ENCODE measurements around the gene NYNRIN. TPM values are rescaled to one million over a fixed set of nuclear protein-coding genes. Genes with fewer than 3 reads are reported as not detected.

NYNRIN gene
- total RNA-seq, 1 experiment from 2014 or later = 0.27 TPM

DNA sequence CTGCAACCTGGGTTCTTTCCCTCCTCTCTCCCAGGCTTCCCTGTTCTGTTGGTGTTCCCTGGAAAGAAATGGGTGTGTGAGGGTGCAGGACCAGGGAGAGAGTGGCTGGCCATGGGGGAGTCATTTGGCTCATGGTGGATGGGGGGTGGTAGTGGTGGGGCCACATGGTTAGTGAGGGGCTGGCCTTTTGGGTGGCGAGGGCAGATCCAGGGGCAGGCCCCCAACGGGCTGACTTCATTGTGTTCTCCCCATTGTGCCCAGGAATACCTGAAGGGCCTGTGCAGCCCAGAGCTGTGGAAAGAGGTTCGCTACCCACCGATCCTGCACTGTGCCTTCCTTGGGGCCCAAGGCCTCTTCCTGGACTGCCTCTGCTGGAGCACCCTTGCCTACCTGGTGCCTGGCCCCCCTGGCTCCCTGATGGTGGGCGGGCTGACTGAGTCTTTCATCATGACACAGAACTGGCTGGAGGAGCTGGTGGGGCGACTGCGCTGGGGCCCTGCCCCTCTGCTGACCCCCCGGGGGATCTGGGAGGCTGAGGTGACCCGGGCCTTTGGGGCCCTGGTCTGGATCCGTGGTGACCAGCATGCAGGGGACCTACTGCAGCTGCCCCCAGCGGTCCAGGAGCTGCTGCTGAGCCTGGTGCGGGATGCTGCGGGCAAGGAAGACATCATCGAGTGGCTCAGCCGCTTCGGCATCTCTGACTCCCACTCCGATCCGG lies 9.0 kb downstream of the NYNRIN start:
- Histone ChIP-seq H3K79me2 (ENCODE audit: insufficient read depth, low read length) (no peaks in the 10 kb centered on the region), H3K27me3 (ENCODE audit: insufficient read depth, low read length) (no peaks in the 10 kb centered on the region), H3K9ac (ENCODE audit: low read length) (no peak overlapping the region), H3K27ac (ENCODE audit: low read depth, low read length) (no peak overlapping the region), H3K9me3 (ENCODE audit: control insufficient read depth in 1 of 2, insufficient read depth in 1 of 2, low read depth in 1 of 2, low read length in 2 of 2) (no peaks in the 10 kb centered on the region), H3K9me2 (ENCODE audit: insufficient read depth) (no peaks in the 10 kb centered on the region), H3K4me2 (ENCODE audit: low read length) (no peak overlapping the region), H4K20me1 (ENCODE audit: insufficient read depth) (no peaks in the 10 kb centered on the region), H3K36me3 (ENCODE audit: control insufficient read depth in 1 of 2, insufficient read depth in 2 of 2, low read length in 2 of 2) (no peaks in the 10 kb centered on the region), H3K4me3 (replicated peaks in 1 of 2; ENCODE audit: low read depth in 1 of 2, low read length in 2 of 2) (no peak overlapping the region), H3K4me1 (ENCODE audit: control insufficient read depth in 1 of 2, insufficient read depth in 2 of 2, low read length in 2 of 2) (no peaks in the 10 kb centered on the region), H2AFZ (ENCODE audit: low read depth, low read length, poor library complexity, severe bottlenecking) (no peak overlapping the region)
- ChIA-PET RAD21 (ENCODE audit: low non-redundant PET in 1 of 2, low total read pairs in 2 of 2, uncharacterized antibody in 2 of 2, unreplicated experiment in 2 of 2) (no interaction called here), POLR2A (no interaction called here), CTCF (no interaction called here)
- ATAC-seq = no peak
- intact Hi-C loops (cut with micrococcal nuclease) = no loop called here
- no peak for DNase-seq (ENCODE audit: low read depth, low spot score)
- TF ChIP-seq TCF7L2 (IDR thresholded peaks at IDR 0.05; ENCODE audit: borderline replicate concordance, extremely low read depth, insufficient read depth, insufficient read length) = no peak
- no peak for TF ChIP-seq ELF1 (IDR thresholded peaks at IDR 0.05; ENCODE audit: borderline replicate concordance, low read depth)
- TF ChIP-seq SIN3A (IDR thresholded peaks at IDR 0.05; ENCODE audit: low read depth) = no peak
- TF ChIP-seq EZH2phosphoT487 (IDR thresholded peaks at IDR 0.05; ENCODE audit: borderline replicate concordance) = no peak
- no peak for TF ChIP-seq POLR2AphosphoS5 (IDR thresholded peaks at IDR 0.05; ENCODE audit: low read depth, low read length)
- no peak for TF ChIP-seq SRF (IDR thresholded peaks at IDR 0.05; ENCODE audit: low read depth)
- no peak for TF ChIP-seq EGR1 (IDR thresholded peaks at IDR 0.05; ENCODE audit: low read depth)
- TF ChIP-seq, protein P1, sequence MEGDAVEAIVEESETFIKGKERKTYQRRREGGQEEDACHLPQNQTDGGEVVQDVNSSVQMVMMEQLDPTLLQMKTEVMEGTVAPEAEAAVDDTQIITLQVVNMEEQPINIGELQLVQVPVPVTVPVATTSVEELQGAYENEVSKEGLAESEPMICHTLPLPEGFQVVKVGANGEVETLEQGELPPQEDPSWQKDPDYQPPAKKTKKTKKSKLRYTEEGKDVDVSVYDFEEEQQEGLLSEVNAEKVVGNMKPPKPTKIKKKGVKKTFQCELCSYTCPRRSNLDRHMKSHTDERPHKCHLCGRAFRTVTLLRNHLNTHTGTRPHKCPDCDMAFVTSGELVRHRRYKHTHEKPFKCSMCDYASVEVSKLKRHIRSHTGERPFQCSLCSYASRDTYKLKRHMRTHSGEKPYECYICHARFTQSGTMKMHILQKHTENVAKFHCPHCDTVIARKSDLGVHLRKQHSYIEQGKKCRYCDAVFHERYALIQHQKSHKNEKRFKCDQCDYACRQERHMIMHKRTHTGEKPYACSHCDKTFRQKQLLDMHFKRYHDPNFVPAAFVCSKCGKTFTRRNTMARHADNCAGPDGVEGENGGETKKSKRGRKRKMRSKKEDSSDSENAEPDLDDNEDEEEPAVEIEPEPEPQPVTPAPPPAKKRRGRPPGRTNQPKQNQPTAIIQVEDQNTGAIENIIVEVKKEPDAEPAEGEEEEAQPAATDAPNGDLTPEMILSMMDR (IDR thresholded peaks at IDR 0.05 in 2 of 3, conservative IDR thresholded peaks at IDR 0.05 in 1 of 3; ENCODE audit: borderline replicate concordance in 1 of 3, insufficient read depth in 1 of 3, low read depth in 2 of 3, low read length in 2 of 3) = no peak
- no peak for TF ChIP-seq CEBPB (IDR thresholded peaks at IDR 0.05; ENCODE audit: low read depth)
- no peak for TF ChIP-seq YY1 (IDR thresholded peaks at IDR 0.05; ENCODE audit: extremely low read depth, insufficient replicate concordance, low read depth, low read length)
- TF ChIP-seq, protein P2, sequence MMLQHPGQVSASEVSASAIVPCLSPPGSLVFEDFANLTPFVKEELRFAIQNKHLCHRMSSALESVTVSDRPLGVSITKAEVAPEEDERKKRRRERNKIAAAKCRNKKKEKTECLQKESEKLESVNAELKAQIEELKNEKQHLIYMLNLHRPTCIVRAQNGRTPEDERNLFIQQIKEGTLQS (IDR thresholded peaks at IDR 0.05) = no peak
- no peak for TF ChIP-seq CBX3 (IDR thresholded peaks at IDR 0.05; ENCODE audit: low read depth)
- no TSS peak for BruUV-seq (replicated peaks)

Measured in HCT116 (cell line).